PC-3 (cell line): ENCODE data around the gene DUS1L. TPM values are rescaled to one million over a fixed set of nuclear protein-coding genes. Genes with fewer than 3 reads are reported as not detected.

ENCODE experiments used
- ATAC-seq: fragments of 200-7000 bp; cut with Tn5 transposase; 2 replicates; pipeline ENCODE4 v1.9.1; 2020; ENCODE audit warnings: mild to moderate bottlenecking, moderate library complexity
- BruUV-seq: library from RNA; stranded (reverse); fragments of 400-500 nt; replicated peaks from 2 replicates; lab custom pipeline; 2021; lab: Mats Ljungman, UMichigan
- CTCF ChIA-PET: fragments of 300-600 bp; sonication (Branson Sonifier 250); formaldehyde crosslinking; loops from one replicate; lab custom pipeline; 2022; ENCODE audit warnings: antibody characterized with exemption; lab: Charles Lee
- POLR2A ChIA-PET: fragments of 300-600 bp; sonication (Branson Sonifier 250); formaldehyde crosslinking; loops from one replicate; lab custom pipeline; 2022; ENCODE audit warnings: antibody characterized with exemption; ENCODE audit not compliant: unreplicated experiment; lab: Charles Lee
- DNase-seq: peaks from one replicate; pipeline ENCODE4 v3.0.0-alpha.2; 2015
- H2AFZ ChIP-seq: fragments of 300-600 bp; sonication (generic); 2 replicates; pipeline ENCODE4 v1.6.0; 2016; ENCODE audit warnings: antibody characterized with exemption, low read length
- H3F3A ChIP-seq: fragments of 300-600 bp; sonication (generic); one replicate; pipeline ENCODE4 v1.6.0; 2017; ENCODE audit warnings: antibody characterized with exemption, low read length, control low read depth, mild to moderate bottlenecking; ENCODE audit not compliant: unreplicated experiment
- H3K27ac ChIP-seq: fragments of 300-600 bp; sonication (generic); 2 replicates; pipeline ENCODE4 v1.5.1; 2016; ENCODE audit warnings: mild to moderate bottlenecking, low read length
- H3K27me3 ChIP-seq: fragments of 300-600 bp; sonication (generic); 2 replicates; pipeline ENCODE4 v1.6.1; 2016; ENCODE audit warnings: low read length, mixed read lengths
- H3K36me3 ChIP-seq: fragments of 300-600 bp; sonication (generic); 2 replicates; pipeline ENCODE4 v1.6.1; 2016; ENCODE audit warnings: low read depth, mixed run types, low read length, mixed read lengths
- H3K4me1 ChIP-seq: fragments of 300-600 bp; sonication (generic); 2 replicates; pipeline ENCODE4 v1.5.1; 2016; ENCODE audit warnings: low read length; ENCODE audit not compliant: insufficient read depth
- H3K4me2 ChIP-seq: fragments of 300-600 bp; sonication (generic); 2 replicates; pipeline ENCODE4 v1.6.0; 2016; ENCODE audit warnings: low read length
- H3K4me3 ChIP-seq: fragments of 300-600 bp; sonication (generic); 2 replicates; pipeline ENCODE4 v1.5.1; 2016; ENCODE audit warnings: mild to moderate bottlenecking, low read length, mixed read lengths
- H3K79me2 ChIP-seq: fragments of 300-600 bp; sonication (generic); 2 replicates; pipeline ENCODE4 v1.6.1; 2017; ENCODE audit warnings: low read length, mixed read lengths
- H3K9ac ChIP-seq: fragments of 300-600 bp; sonication (generic); 2 replicates; pipeline ENCODE4 v1.6.0; 2016; ENCODE audit warnings: mild to moderate bottlenecking, low read length
- H3K9me2 ChIP-seq: fragments of 300-600 bp; sonication (generic); replicated peaks from 2 replicates; pipeline ENCODE4 v1.6.1; 2016; ENCODE audit warnings: mixed run types, low read length, mixed read lengths
- H3K9me3 ChIP-seq: fragments of 300-600 bp; sonication (generic); 2 replicates; pipeline ENCODE4 v1.6.1; 2016; ENCODE audit warnings: low read length, mixed read lengths
- H4K20me1 ChIP-seq: fragments of 300-600 bp; sonication (generic); 2 replicates; pipeline ENCODE4 v1.6.1; 2016; ENCODE audit warnings: low read length, mixed read lengths
- CTCF ChIP-seq: fragments of 300-600 bp; sonication (generic); conservative IDR thresholded peaks from 2 replicates; pipeline ENCODE4 v1.5.1; 2017; ENCODE audit warnings: antibody characterized with exemption, low read depth, mild to moderate bottlenecking, low read length
- EZH2 ChIP-seq: fragments of 300-600 bp; sonication (generic); IDR thresholded peaks from one replicate; pipeline ENCODE4 v1.6.1; 2017; ENCODE audit warnings: antibody characterized with exemption, mild to moderate bottlenecking, low read length; ENCODE audit not compliant: unreplicated experiment
- EZH2phosphoT487 ChIP-seq: fragments of 300-600 bp; sonication (generic); IDR thresholded peaks from 2 replicates; pipeline ENCODE4 v1.6.1; 2018; ENCODE audit warnings: mild to moderate bottlenecking, antibody characterized with exemption, low read length, borderline replicate concordance
- intact Hi-C: fragments of 100-400 bp; cut with micrococcal nuclease; formaldehyde crosslinking; loops from 2 replicates; pipeline ENCODE4 v1.9.0; 2023
- total RNA-seq: library from RNA; depleted of rRNA; stranded (reverse); fragments of >200 nt; gene quantifications from 2 replicates; pipeline ENCODE4 v1.2.3, GENCODE V29; 2014

Gene DUS1L
- total RNA-seq, 1 experiment from 2014 or later, result 205 TPM

DNA sequence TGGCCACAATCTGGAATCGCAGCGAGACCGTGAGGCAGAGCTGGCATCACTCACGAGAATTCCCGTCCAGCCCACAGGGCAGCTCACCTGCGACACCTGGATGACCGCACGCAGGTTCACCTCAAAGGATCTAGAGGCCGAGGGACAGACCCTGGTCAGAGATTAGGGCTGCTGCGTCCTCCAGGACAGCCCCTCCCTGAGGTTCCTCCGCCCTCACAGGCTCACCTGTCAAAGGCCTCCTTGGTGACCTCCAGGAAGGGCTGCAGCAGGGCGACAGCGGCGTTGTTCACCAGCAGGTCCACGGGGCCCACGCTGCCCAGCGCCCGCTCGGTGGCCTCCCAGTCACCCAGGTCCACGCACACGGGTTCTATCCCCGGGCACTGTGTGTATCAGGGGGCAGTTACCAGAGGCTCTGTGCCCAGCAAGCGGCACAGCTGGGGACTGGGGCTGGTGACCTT lies 28.9 kb downstream of the DUS1L start:
- ChIA-PET POLR2A (no interaction called here), CTCF (no interaction called here)
- H3K9me2 ChIP-seq, result no peaks in the 10 kb centered on the region
- no peaks in the 10 kb centered on the region for H3F3A ChIP-seq
- peak overlapping the region; percentile 86 for H3K4me3 ChIP-seq
- no peak for TF ChIP-seq EZH2phosphoT487
- no peak for TF ChIP-seq EZH2
- TF ChIP-seq CTCF, result no peak
- ATAC-seq (peak; percentile 0; the same call in 1 of the 2 replicates), DNase-seq (no peak)
- intact Hi-C loops, result loop anchor here (5.0 kb wide), 1 partner anchor 61 kb away; the partner anchor contains the start of gene FASN
- H3K27ac ChIP-seq, result no peak overlapping the region
- peaks cover 25% of the 10 kb centered on the region for H3K4me1 ChIP-seq
- H3K9ac ChIP-seq, result peak overlapping the region; percentile 75
- peaks cover 17% of the 10 kb centered on the region for H3K79me2 ChIP-seq
- no peak overlapping the region for H2AFZ ChIP-seq
- no peaks in the 10 kb centered on the region for H3K9me3 ChIP-seq
- H3K27me3 ChIP-seq, result no peaks in the 10 kb centered on the region
- TSS peak; percentile 51 for BruUV-seq
- peak overlapping the region; percentile 93 for H3K4me2 ChIP-seq
- H3K36me3 ChIP-seq, result no peaks in the 10 kb centered on the region
- H4K20me1 ChIP-seq, result peaks cover 8% of the 10 kb centered on the region; the same call in 1 of the 2 replicates

- Histone ChIP-seq H3K4me2 (peak overlapping the region; percentile 93), H3K27ac (no peak overlapping the region), H3K9me3 (no peaks in the 10 kb centered on the region), H3F3A (no peaks in the 10 kb centered on the region), H2AFZ (no peak overlapping the region), H3K36me3 (no peaks in the 10 kb centered on the region), H3K27me3 (no peaks in the 10 kb centered on the region), H3K9me2 (no peaks in the 10 kb centered on the region), H3K4me3 (peak overlapping the region; percentile 86), H3K4me1 (peaks cover 25% of the 10 kb centered on the region), H3K79me2 (peaks cover 17% of the 10 kb centered on the region), H3K9ac (peak overlapping the region; percentile 75; the same call in 1 of the 2 replicates), H4K20me1 (peaks cover 8% of the 10 kb centered on the region; the same call in 1 of the 2 replicates)
- DNase-seq, result peak; percentile 56
- CTCF ChIA-PET, result no interaction called here
- intact Hi-C loops, result loop anchor here (5.0 kb wide), 1 partner anchor 61 kb away; the partner anchor contains the start of gene FASN
- no TSS peak for BruUV-seq
- POLR2A ChIA-PET, result no interaction called here
- no peak for ATAC-seq
- no peak for TF ChIP-seq EZH2
- no peak for TF ChIP-seq EZH2phosphoT487
- TF ChIP-seq CTCF, result no peak
These were observed 29.5 kb downstream of the DUS1L start for GRCh38 chr17:82035956-82036633.

DNA sequence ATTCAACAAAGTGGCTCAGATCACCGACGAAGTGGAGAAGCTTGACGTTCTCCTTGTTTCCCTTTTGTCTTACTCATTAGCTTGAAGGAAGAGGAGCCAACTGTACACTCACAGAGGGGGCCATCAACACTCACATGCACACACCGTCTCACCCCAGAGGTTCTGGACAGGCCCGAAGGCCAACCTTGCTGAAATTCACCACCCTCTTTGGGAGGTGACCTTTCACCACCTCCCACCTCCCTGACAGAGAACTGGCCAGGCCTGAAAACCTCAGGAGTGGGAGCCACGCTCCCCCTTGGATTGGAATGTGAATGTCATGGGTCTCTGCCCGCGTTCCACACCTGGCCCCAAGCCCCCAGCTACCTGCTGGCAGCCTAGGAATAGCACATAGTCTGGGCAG lies 30.1 kb downstream of the DUS1L start:
- no peak for ATAC-seq
- peaks cover 17% of the 10 kb centered on the region for H3K79me2 ChIP-seq
- intact Hi-C loops, result loop anchor here (5.0 kb wide), 1 partner anchor 62 kb away; the partner anchor contains the start of gene FASN
- H3K4me2 ChIP-seq, result peak overlapping the region; percentile 93
- no peak for DNase-seq
- no peak overlapping the region for H3K27ac ChIP-seq
- H3F3A ChIP-seq, result no peaks in the 10 kb centered on the region
- H3K27me3 ChIP-seq, result no peaks in the 10 kb centered on the region
- no TSS peak for BruUV-seq
- no peaks in the 10 kb centered on the region for H3K36me3 ChIP-seq
- ChIA-PET CTCF (no interaction called here), POLR2A (no interaction called here)
- peaks cover 25% of the 10 kb centered on the region for H3K4me1 ChIP-seq
- no peaks in the 10 kb centered on the region for H3K9me2 ChIP-seq
- H3K9ac ChIP-seq, result no peak overlapping the region
- H4K20me1 ChIP-seq, result peaks cover 8% of the 10 kb centered on the region; the same call in 1 of the 2 replicates
- TF ChIP-seq CTCF, result no peak
- H3K9me3 ChIP-seq, result no peaks in the 10 kb centered on the region
- H3K4me3 ChIP-seq, result peak overlapping the region; percentile 28; the same call in 1 of the 2 replicates
- no peak overlapping the region for H2AFZ ChIP-seq
